ENCODE results near the gene PTPRR. TPM values are rescaled to one million over a fixed set of nuclear protein-coding genes. Genes with fewer than 3 reads are reported as not detected.
"Not testable (repeated sequence)": the region's sequence is repeated elsewhere in the genome, so short reads cannot be mapped to it uniquely, and the experiment has no call there.

The PTPRR gene
- total RNA-seq, 2 donors from 2014 or later: 21.8 to 43.8 TPM

GRCh38 chr12:70815056-70815455, 105.5 kb downstream of the PTPRR start:
- DNase-seq: no peak
- intact Hi-C loops (cut with DNase I): no loop called here

GRCh38 chr12:70813559-70813958, 107.0 kb downstream of the PTPRR start:
- H3K9me3 ChIP-seq: no peaks in the 10 kb centered on the region
- H3K4me3 ChIP-seq: no peak overlapping the region
- no peaks in the 10 kb centered on the region for H3K36me3 ChIP-seq
- DNase-seq: no peak
- no peak overlapping the region for H3K27ac ChIP-seq
- no peak overlapping the region for H3K9ac ChIP-seq (ENCODE audit: low read depth in 2 of 2, low read length in 2 of 2)
- intact Hi-C loops (cut with DNase I): no loop called here
- no peaks in the 10 kb centered on the region for H3K4me1 ChIP-seq
- no peaks in the 10 kb centered on the region for H3K27me3 ChIP-seq
- no peak for TF ChIP-seq CTCF (IDR thresholded peaks at IDR 0.05)

More at GRCh38 chr12:70815056-70815455, 105.5 kb downstream of the PTPRR start:
- Histone ChIP-seq H3K27me3 (no peaks in the 10 kb centered on the region), H3K9me3 (no peaks in the 10 kb centered on the region), H3K36me3 (no peaks in the 10 kb centered on the region), H3K4me3 (no peak overlapping the region), H3K9ac (ENCODE audit: low read depth in 2 of 2, low read length in 2 of 2) (no peak overlapping the region), H3K4me1 (no peaks in the 10 kb centered on the region), H3K27ac (no peak overlapping the region)
- no peak for TF ChIP-seq CTCF (IDR thresholded peaks at IDR 0.05)

- TF ChIP-seq CTCF (IDR thresholded peaks at IDR 0.05): no peak
- Histone ChIP-seq H3K4me1 (no peaks in the 10 kb centered on the region), H3K9ac (ENCODE audit: low read depth in 2 of 2, low read length in 2 of 2) (no peak overlapping the region), H3K9me3 (no peaks in the 10 kb centered on the region), H3K27me3 (no peaks in the 10 kb centered on the region), H3K4me3 (no peak overlapping the region), H3K27ac (no peak overlapping the region), H3K36me3 (no peaks in the 10 kb centered on the region)
- intact Hi-C loops (cut with DNase I): no loop called here
- peak; percentile 82 for DNase-seq
Observed at GRCh38 chr12:70812136-70812535, 108.4 kb downstream of the PTPRR start.

GRCh38 chr12:70809887-70810286, 110.7 kb downstream of the PTPRR start:
- H3K9ac ChIP-seq (ENCODE audit: low read depth in 2 of 2, low read length in 2 of 2): no peak overlapping the region
- no peak overlapping the region for H3K27ac ChIP-seq
- no peak for TF ChIP-seq CTCF (IDR thresholded peaks at IDR 0.05)
- DNase-seq: no peak
- no peak overlapping the region for H3K4me3 ChIP-seq
- H3K9me3 ChIP-seq: no peaks in the 10 kb centered on the region
- intact Hi-C loops (cut with DNase I): no loop called here
- no peaks in the 10 kb centered on the region for H3K36me3 ChIP-seq
- H3K27me3 ChIP-seq: no peaks in the 10 kb centered on the region
- H3K4me1 ChIP-seq: no peaks in the 10 kb centered on the region

- intact Hi-C loops (cut with DNase I); H3K9ac ChIP-seq (ENCODE audit: low read depth in 2 of 2, low read length in 2 of 2); H3K36me3 ChIP-seq; H3K27ac ChIP-seq; H3K4me1 ChIP-seq; DNase-seq; H3K27me3 ChIP-seq; H3K4me3 ChIP-seq; H3K9me3 ChIP-seq: not testable (repeated sequence)
Observed at GRCh38 chr12:70807993-70808392, 112.5 kb downstream of the PTPRR start.

- no peak overlapping the region for H3K9ac ChIP-seq (ENCODE audit: low read depth in 2 of 2, low read length in 2 of 2)
- no peaks in the 10 kb centered on the region for H3K4me1 ChIP-seq
- H3K36me3 ChIP-seq: no peaks in the 10 kb centered on the region
- no peaks in the 10 kb centered on the region for H3K27me3 ChIP-seq
- no peak for TF ChIP-seq CTCF (IDR thresholded peaks at IDR 0.05)
- intact Hi-C loops (cut with DNase I): no loop called here
- H3K9me3 ChIP-seq: no peaks in the 10 kb centered on the region
- H3K27ac ChIP-seq: no peak overlapping the region
- DNase-seq: no peak
- no peak overlapping the region for H3K4me3 ChIP-seq
Observed at GRCh38 chr12:70806827-70807226, 113.7 kb downstream of the PTPRR start.

Data from colonic mucosa (tissue), 4 donors.